Airway epithelial cell (primary cell): ENCODE data around the gene OR7G1. TPM values are rescaled to one million over a fixed set of nuclear protein-coding genes. Genes with fewer than 3 reads are reported as not detected.

Source experiments
- total RNA-seq: library from RNA; depleted of rRNA; stranded (reverse); fragments of >200 nt; gene quantifications from 2 replicates; pipeline ENCODE4 v1.2.3, GENCODE V29; 2015

OR7G1 gene, protein sequence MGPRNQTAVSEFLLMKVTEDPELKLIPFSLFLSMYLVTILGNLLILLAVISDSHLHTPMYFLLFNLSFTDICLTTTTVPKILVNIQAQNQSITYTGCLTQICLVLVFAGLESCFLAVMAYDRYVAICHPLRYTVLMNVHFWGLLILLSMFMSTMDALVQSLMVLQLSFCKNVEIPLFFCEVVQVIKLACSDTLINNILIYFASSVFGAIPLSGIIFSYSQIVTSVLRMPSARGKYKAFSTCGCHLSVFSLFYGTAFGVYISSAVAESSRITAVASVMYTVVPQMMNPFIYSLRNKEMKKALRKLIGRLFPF
- not detected in 2 replicates for total RNA-seq

DNA sequence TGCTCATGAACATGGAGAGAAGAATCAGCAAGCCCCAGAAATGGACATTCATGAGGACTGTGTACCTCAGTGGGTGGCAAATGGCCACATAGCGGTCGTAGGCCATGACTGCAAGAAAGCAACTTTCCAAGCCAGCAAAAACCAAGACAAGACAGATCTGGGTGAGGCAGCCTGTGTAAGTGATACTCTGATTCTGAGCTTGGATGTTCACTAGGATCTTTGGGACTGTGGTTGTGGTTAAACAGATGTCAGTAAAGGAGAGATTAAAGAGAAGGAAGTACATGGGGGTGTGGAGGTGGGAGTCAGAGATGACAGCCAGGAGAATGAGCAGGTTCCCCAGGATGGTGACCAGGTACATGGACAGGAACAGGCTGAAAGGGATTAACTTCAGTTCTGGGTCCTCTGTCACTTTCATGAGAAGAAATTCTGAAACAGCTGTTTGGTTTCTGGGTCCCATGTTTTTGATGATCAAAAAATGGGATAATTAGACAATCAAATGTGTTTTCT, at the start of gene OR7G1:
Gene OR7G1, minus strand, starts transcription at position 457 of the 507 bp plus-strand sequence. Its CDS starts 0 bp downstream, at position 457.

DNA sequence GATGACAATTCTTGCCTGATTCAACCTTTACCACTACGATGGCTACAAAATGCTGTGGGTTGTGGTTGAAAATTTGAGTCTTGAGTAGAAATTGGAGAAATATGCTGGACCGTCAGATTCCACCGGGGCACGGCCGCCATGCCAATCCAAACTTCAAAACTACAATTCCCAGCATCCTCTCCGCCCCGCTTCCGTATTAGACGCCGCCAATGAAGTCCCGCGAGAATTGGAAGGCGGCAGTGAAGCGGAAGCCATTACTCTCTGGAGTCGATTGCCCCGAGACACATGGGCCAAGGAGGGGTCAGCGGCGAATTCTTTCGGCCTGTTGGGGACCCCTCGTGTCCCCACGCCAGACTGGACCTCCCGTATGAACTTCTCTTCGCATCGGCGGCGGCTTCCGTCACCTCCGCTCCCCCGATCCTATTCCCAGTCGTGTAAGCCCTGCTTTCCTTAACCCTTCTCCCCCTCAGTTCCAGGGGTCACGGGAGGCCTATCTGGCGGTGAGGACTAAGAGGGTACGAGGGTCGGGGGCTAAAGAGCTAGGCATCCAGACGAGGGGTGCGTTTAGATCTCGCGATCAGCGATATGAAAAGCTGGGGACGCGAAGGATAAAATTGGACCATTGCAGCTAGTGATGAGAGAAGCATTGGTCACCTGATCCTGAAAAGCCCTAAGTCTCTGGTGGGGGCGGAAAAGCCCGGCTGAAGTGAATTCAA, 24.8 kb upstream of the OR7G1 start, which contains the start of gene ZNF317:
Gene ZNF317, plus strand, starts transcription at position 239 of the 716 bp plus-strand sequence. CDS start 15,620 bp downstream, outside the sequence.

DNA sequence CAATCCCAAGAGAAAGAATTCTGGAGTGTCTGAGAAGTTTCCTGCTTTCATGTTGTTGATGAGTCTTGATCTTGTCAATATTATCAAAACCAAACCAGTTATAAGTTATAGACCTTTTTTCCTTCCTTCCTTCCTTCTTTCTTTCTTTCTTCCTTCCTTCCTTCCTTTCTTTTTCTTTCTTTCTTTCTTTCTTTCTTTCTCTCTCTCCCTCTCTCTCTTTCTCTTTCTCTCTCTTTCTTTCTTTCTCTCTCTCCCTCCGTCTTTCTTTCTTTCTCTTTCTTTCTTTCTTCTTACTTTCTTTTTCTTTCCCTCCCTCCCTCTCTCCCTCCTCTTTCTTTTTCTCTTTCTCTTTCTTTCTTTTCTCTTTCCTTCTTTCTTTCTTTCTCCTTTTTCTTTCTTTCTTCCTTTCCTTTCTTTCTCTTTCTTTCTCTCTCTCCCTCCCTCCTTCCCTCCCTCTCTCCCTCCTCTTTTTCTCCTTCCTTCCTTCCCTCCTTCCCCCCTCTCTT, 11.4 kb upstream of the OR7G1 start, which contains the start of gene OR7G3:
Gene OR7G3, minus strand, starts transcription at position 51 of the 506 bp plus-strand sequence. Its CDS starts 0 bp downstream, at position 51.

DNA sequence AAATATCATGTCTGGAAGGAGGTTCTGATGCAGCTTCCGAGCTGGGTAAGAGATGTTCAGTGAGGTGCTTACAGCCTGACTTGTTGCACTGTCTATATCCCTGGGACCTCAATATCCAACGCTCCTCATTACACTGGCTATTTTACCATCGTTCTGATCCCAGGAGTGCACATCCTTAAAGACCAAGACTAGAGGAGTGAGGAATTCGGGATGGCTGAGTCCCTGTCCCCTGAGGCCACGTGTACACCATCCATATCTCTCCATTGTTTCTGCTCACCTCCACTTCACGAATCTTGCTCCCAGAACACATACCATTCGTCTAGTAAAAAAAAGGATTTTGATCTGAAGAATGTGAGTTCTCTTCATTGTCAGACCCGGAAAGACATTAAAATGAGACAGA, 8.2 kb downstream of the OR7G1 start, which contains the start of gene OR7G2:
Gene OR7G2, minus strand, starts transcription at position 101 of the 400 bp plus-strand sequence. CDS start 4,232 bp downstream, outside the sequence.

DNA sequence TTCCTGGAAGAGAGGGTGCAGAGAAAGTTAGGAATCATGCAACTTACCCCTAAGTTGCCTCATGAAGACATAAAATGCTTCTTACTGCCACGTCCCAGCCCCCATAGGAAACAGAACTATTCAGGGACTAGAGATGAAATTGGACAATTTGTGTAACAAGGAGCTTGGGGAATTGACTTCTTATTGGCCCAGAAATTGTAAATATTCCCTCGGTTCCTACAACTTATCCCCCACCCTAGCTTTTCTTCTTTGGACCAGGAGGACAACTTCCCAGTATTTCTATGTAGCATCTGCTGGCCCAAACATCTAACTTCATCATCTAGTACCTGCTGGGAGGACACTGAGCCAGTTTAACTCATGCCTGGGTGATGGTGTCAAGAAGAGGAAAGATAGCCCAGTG, 28.8 kb downstream of the OR7G1 start, which contains the start of gene OR1M1:
Gene OR1M1, plus strand, starts transcription at position 301 of the 400 bp plus-strand sequence. CDS start 6,184 bp downstream, outside the sequence.

Other genes with a start within 250 kb of the OR7G1 start
- gene MUC16, start 105.4 kb downstream of the OR7G1 start, total RNA-seq: 0.42 and 0.85 TPM in 2 replicates
- gene OR1M1, start 28.7 kb downstream of the OR7G1 start, total RNA-seq: not detected in 2 replicates
- gene OR7G2, start 8.3 kb downstream of the OR7G1 start, total RNA-seq: not detected in 2 replicates
- gene OR7G3, start 11.2 kb upstream of the OR7G1 start, total RNA-seq: not detected in 2 replicates
- gene ZNF317, start 24.6 kb upstream of the OR7G1 start, total RNA-seq: 12.6 and 18.8 TPM in 2 replicates
- not detected in 2 replicates for gene OR7D2, start 63.2 kb upstream of the OR7G1 start, total RNA-seq
- gene OR7D4, start 103.8 kb upstream of the OR7G1 start, total RNA-seq: not detected in 2 replicates
- gene OR7E24, start 135.2 kb upstream of the OR7G1 start, total RNA-seq: not detected in 2 replicates
- gene ZNF699, start 194.1 kb upstream of the OR7G1 start, total RNA-seq: 5.9 and 12.1 TPM in 2 replicates
- gene ZNF559, start 208.4 kb upstream of the OR7G1 start, total RNA-seq: 4.7 and 9.9 TPM in 2 replicates
- gene ZNF177, start 247.2 kb upstream of the OR7G1 start, total RNA-seq: 0.70 and 0.71 TPM in 2 replicates